ENCODE data around the gene VTN.

DNA sequence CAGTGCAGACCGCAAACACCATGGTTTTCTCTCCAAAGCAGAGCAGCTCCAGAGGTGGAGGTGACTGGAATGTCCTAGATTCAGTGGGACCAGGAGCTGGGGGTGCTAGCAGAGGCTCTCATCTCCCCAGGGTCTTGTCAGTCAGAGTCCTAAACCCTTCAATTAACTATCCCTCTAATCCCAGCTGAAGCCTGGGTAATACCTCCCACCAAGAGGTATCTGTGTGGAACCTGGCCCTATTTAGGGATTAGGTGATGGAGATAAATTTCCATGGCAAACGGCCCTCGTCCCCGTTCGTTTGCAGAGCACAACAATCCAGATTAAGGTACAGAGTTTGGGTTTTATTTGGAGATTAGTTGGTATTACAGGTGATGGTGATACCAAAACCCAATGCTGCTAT lies 6.9 kb downstream of the VTN start:
- TF ChIP-seq EZH2phosphoT487 (IDR thresholded peaks at IDR 0.05; ENCODE audit: insufficient read depth, low read depth), result no peak
- TF ChIP-seq EZH2 (IDR thresholded peaks at IDR 0.05; ENCODE audit: insufficient read depth, poor library complexity, severe bottlenecking), result no peak

Measured in GM23248 (cell line).